ENCODE results near the gene RTN1.

The RTN1 gene

DNA sequence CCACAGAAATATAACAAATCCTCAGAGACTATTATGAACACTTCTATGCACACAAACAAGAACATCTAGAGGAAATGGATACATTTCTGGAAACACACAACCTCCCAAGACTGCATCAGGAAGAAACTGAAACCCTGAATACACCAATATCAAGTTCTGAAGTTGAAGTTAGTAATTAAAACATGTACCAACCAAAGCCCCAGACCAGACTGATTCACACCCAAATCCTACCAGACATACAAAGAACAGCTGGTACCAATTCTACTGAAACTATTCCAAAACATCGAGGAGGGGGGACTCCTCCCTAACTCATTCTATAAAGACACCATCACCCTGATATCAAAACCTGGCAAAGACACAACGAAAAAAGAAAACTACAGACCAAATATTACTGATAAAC is 179.3 kb downstream of the RTN1 start:
- no peak for DNase-seq
- no peaks in the 10 kb centered on the region for H3K36me3 ChIP-seq
- no peaks in the 10 kb centered on the region for H3K27me3 ChIP-seq (ENCODE audit: insufficient read depth, low read depth, severe bottlenecking)
- H3K27ac ChIP-seq, result no peak overlapping the region
- TF ChIP-seq, protein P1, sequence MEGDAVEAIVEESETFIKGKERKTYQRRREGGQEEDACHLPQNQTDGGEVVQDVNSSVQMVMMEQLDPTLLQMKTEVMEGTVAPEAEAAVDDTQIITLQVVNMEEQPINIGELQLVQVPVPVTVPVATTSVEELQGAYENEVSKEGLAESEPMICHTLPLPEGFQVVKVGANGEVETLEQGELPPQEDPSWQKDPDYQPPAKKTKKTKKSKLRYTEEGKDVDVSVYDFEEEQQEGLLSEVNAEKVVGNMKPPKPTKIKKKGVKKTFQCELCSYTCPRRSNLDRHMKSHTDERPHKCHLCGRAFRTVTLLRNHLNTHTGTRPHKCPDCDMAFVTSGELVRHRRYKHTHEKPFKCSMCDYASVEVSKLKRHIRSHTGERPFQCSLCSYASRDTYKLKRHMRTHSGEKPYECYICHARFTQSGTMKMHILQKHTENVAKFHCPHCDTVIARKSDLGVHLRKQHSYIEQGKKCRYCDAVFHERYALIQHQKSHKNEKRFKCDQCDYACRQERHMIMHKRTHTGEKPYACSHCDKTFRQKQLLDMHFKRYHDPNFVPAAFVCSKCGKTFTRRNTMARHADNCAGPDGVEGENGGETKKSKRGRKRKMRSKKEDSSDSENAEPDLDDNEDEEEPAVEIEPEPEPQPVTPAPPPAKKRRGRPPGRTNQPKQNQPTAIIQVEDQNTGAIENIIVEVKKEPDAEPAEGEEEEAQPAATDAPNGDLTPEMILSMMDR (IDR thresholded peaks at IDR 0.05; ENCODE audit: low read depth, low read length), result no peak
- no peak overlapping the region for H3K4me3 ChIP-seq (ENCODE audit: low read depth, low read length)
- H3K9me3 ChIP-seq (ENCODE audit: severe bottlenecking), result no peaks in the 10 kb centered on the region

DNA sequence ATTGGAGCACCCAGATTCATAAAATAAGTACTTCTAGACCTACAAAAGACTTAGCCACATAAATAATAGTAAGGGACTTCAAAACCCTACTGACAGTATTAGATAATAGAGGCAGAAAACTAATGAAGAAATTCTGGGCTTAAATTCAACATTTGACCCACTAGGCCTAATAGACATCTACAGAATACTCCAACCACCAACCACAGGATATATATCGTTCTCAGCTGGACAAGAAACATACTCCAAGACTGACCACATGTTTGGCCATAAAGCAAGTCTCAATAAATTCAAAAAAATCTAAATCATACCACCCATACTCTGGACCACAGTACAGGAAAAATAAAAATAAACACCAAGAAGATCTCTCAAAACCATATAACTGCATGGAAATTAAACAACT is 180.2 kb downstream of the RTN1 start:
- no peaks in the 10 kb centered on the region for H3K27me3 ChIP-seq (ENCODE audit: insufficient read depth, low read depth, severe bottlenecking)
- H3K9me3 ChIP-seq (ENCODE audit: severe bottlenecking), result no peaks in the 10 kb centered on the region

DNA sequence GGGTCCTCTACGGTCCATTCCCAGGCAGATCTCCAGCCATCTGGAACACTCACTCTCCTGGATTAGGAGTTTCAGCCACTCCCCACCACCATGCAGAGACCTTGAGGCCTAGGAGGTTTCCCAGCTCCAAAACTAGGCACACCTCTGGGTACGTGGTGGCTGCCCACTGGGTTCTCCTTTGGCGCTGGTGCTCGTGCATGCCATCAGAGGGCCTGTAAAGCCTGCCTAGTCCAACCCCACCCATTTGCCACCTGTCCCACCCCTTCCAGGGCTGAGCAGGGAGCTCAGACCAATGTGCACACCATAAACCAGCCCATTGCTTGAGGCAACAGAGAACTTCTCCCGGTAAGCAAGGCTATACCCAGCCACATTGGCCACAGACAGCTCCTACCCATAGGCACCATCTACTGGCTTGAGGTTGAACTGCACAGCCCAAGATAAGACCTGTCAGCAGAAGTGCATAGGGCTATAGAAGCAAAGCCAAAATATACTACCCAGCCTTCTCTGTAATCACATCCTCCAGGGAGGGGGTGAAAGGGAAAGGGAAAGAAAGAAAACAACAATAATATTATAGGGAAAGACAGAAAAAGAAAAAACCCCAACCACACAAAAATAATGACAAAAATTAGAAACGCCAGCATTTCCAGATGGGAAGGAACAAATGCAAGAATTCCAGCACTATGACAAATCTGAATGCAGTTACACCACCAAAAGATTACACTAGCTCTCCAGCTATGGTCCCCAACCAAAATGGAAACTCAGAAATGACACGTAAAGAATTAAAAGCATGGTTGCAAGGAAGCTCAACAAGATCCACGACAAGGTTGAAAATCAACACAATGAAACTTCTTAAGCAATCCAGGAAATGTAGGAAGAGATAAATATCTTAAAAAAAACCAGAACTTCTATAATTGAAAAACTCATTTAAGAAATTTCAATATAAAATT is 182.1 kb downstream of the RTN1 start:
- TF ChIP-seq, protein P1 (IDR thresholded peaks at IDR 0.05; ENCODE audit: low read depth, low read length), result peak; percentile 93
- Histone ChIP-seq H3K9me3 (ENCODE audit: severe bottlenecking) (no peaks in the 10 kb centered on the region), H3K36me3 (no peaks in the 10 kb centered on the region), H3K27ac (no peak overlapping the region), H3K4me3 (ENCODE audit: low read depth, low read length) (no peak overlapping the region), H3K27me3 (ENCODE audit: insufficient read depth, low read depth, severe bottlenecking) (no peaks in the 10 kb centered on the region)
- peak; percentile 77 for DNase-seq

More for the DNA sequence above, 180.2 kb downstream of the RTN1 start:
- Histone ChIP-seq H3K36me3 (no peaks in the 10 kb centered on the region), H3K27ac (no peak overlapping the region), H3K4me3 (ENCODE audit: low read depth, low read length) (no peak overlapping the region)
- no peak for DNase-seq
- TF ChIP-seq, protein P1 (IDR thresholded peaks at IDR 0.05; ENCODE audit: low read depth, low read length), result no peak

DNA sequence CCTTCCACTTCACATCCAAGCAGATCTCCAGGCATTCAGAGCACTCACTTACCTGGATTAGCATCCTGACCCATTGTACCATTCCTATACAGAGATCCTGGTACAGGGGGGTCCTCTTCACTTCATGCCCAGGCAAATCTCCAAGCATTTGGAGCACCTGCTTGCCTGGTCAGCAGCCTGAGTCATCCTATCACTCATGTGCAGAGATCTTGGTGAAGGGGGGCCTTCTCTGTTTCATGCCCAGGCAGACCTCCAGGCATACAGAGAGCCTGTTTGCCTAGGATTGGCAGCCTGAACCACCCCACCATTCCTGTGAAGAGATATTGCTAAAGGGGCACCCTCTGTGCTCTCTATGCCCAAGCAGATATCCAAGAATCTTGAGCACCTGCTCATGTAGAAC is 182.9 kb downstream of the RTN1 start:
- Histone ChIP-seq H3K27me3 (ENCODE audit: insufficient read depth, low read depth, severe bottlenecking) (no peaks in the 10 kb centered on the region), H3K27ac (no peak overlapping the region), H3K4me3 (ENCODE audit: low read depth, low read length) (no peak overlapping the region), H3K9me3 (ENCODE audit: severe bottlenecking) (no peaks in the 10 kb centered on the region), H3K36me3 (no peaks in the 10 kb centered on the region)
- TF ChIP-seq, protein P1 (IDR thresholded peaks at IDR 0.05; ENCODE audit: low read depth, low read length), result no peak
- no peak for DNase-seq

DNA sequence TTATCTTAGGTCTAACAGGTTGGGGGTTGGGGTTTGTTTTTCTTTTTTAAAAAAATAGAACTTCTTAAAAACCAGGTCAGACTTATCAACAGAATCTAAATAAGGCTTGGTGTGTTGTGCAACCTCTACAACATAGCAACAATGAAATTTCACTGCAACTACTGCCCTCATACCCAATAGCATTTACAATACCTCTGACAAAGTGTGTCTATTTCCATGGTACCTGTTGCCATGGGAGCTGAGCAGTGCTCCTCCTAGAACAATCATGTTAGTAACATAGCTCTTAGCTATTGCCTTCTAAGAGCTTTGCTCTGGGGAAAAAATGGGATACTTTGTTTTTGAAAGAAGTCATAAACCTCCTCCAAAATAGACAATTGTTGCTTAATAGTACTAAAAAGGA is 190.7 kb downstream of the RTN1 start:
- no peak for DNase-seq
- Histone ChIP-seq H3K27me3 (ENCODE audit: insufficient read depth, low read depth, severe bottlenecking) (no peaks in the 10 kb centered on the region), H3K27ac (no peak overlapping the region), H3K4me3 (ENCODE audit: low read depth, low read length) (no peak overlapping the region), H3K36me3 (no peaks in the 10 kb centered on the region), H3K9me3 (ENCODE audit: severe bottlenecking) (no peaks in the 10 kb centered on the region)
- TF ChIP-seq, protein P1 (IDR thresholded peaks at IDR 0.05; ENCODE audit: low read depth, low read length), result no peak
